Skin of body (tissue), 3 donors: Measurements from ENCODE around the gene PRRC2B. TPM values are rescaled to one million over a fixed set of nuclear protein-coding genes. Genes with fewer than 3 reads are reported as not detected.
"Not testable (repeated sequence)": the region's sequence is repeated elsewhere in the genome, so short reads cannot be mapped to it uniquely, and the experiment has no call there.

Experiments
- DNase-seq: peaks from one replicate; lab custom pipeline; 2025; lab: John Stamatoyannopoulos, UW
- small RNA-seq: library from RNA; depleted of rRNA; stranded (forward); fragments of <200 nt; gene quantifications from one replicate; pipeline ENCODE3, GENCODE V24; 2014; ENCODE audit warnings: low replicate concordance
- total RNA-seq: library from RNA; depleted of rRNA; stranded (reverse); fragments of >200 nt; gene quantifications from one replicate; pipeline ENCODE4 v1.2.3, GENCODE V29; 2014

The PRRC2B gene
- total RNA-seq, 1 donor from 2014 or later, result 78.8 TPM

- peak; percentile 58 for DNase-seq
These were observed 137.3 kb downstream of the PRRC2B start, which contains the start of gene UCK1 for GRCh38 chr9:131530920-131531832. UCK1 (minus strand) TSS chr9:131531263; CDS start chr9:131531174, 89 bp downstream.

GRCh38 chr9:131534721-131535237, 140.9 kb downstream of the PRRC2B start:
- DNase-seq, result no peak

- DNase-seq, result no peak
These were observed 144.1 kb downstream of the PRRC2B start for GRCh38 chr9:131537946-131538345.

GRCh38 chr9:131539223-131539923, 145.5 kb downstream of the PRRC2B start:
- no peak for DNase-seq

- DNase-seq, result no peak
These were observed 149.3 kb downstream of the PRRC2B start for GRCh38 chr9:131543141-131543540.

- DNase-seq, result no peak
These were observed 151.3 kb downstream of the PRRC2B start, which contains the start of gene PRRT1B for GRCh38 chr9:131545003-131545785. PRRT1B (plus strand) TSS chr9:131545523; CDS start chr9:131545616, 93 bp downstream.

GRCh38 chr9:131545786-131546335, 152.0 kb downstream of the PRRC2B start:
- no peak for DNase-seq

- DNase-seq, result no peak
These were observed 152.6 kb downstream of the PRRC2B start for GRCh38 chr9:131546336-131547084.

- DNase-seq, result not testable (repeated sequence)
These were observed 155.3 kb downstream of the PRRC2B start for GRCh38 chr9:131549186-131549585.

Small RNAs within 50 kb of the gene (small RNA-seq; reads per million reads assigned to genes)
- gene SNORD62A, result 1.0 reads per million, percentile 79 among the genes with 10 or more reads in this experiment
- gene SNORD62B, result 0.28 reads per million, percentile 26 among the genes with 10 or more reads in this experiment

Other genes with a start within 250 kb of the PRRC2B start
- 3.6 TPM for gene FAM78A, start 117.6 kb upstream of the PRRC2B start, total RNA-seq
- 4.6 TPM for gene PLPP7, start 104.4 kb upstream of the PRRC2B start, total RNA-seq
- gene POMT1, start 108.8 kb downstream of the PRRC2B start, total RNA-seq, result 15.7 TPM
- 11.4 TPM for gene UCK1, start 137.2 kb downstream of the PRRC2B start, total RNA-seq
- gene PRRT1B, start 151.4 kb downstream of the PRRC2B start, total RNA-seq, result not detected